ENCODE measurements around the gene SH3BP5L.

Gene SH3BP5L

GRCh38 chr1:248776991-248777390 lies 48.7 kb downstream of the SH3BP5L start:
- DNase-seq (ENCODE audit: low read depth), result no peak
- H3K4me3 ChIP-seq (ENCODE audit: low read length), result no peak overlapping the region
- TF ChIP-seq CTCF (conservative IDR thresholded peaks at IDR 0.05; ENCODE audit: low read depth, low read length), result no peak

- TF ChIP-seq CTCF (conservative IDR thresholded peaks at IDR 0.05; ENCODE audit: low read depth, low read length), result no peak
- no peak for DNase-seq (ENCODE audit: low read depth)
- no peak overlapping the region for H3K4me3 ChIP-seq (ENCODE audit: low read length)
Observed at GRCh38 chr1:248775441-248775840, 50.3 kb downstream of the SH3BP5L start.
